Vagina (tissue), 2 donors: ENCODE measurements around the gene CDC45.

Experiments used
- CTCF ChIP-seq, 3 experiments: fragments of 450-650 bp in 2 of 3; fragments of 200-600 bp in 1 of 3; sonication (generic) in 1 of 3; IDR thresholded peaks; one replicate each; pipeline ENCODE4 v1.5.1; 2017 to 2019; ENCODE audit warnings: antibody characterized with exemption in 3 of 3, mild to moderate bottlenecking in 2 of 3, moderate library complexity in 2 of 3
- POLR2A ChIP-seq, 2 donors: fragments of 450-650 bp; IDR thresholded peaks; one replicate each; pipeline ENCODE4 v1.6.1; 2017; ENCODE audit warnings: antibody characterized with exemption in 2 of 2, mild to moderate bottlenecking in 2 of 2, moderate library complexity in 2 of 2
- POLR2AphosphoS5 ChIP-seq, 2 donors: sonication (generic); formaldehyde crosslinking; IDR thresholded peaks; one replicate each; pipeline ENCODE4 v1.9.0; 2017; ENCODE audit warnings: antibody characterized with exemption in 2 of 2, mild to moderate bottlenecking in 2 of 2, low read depth in 1 of 2; ENCODE audit not compliant: insufficient read depth in 1 of 2

DNA sequence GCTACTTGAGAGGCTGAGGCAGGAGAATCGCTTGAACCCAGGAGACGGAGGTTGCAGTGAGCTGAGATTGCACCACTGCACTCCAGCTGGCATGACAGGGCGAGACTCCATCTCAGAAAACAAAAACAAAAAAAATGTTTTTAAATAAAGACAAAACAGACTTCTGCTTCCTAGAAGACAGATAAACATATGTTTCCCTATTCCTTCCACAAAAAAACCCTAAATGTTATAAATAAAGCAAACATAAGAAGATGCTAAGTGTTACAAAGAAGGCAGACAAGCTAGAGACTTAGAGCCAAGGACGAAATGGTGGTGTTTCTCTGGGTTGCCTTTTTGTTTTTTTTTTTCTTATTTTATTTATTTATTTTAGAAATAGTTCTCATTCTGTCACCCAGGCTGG lies 50.1 kb downstream of the CDC45 start:
- no peak for TF ChIP-seq CTCF (IDR thresholded peaks at IDR 0.05)
- no peak for TF ChIP-seq POLR2AphosphoS5 (IDR thresholded peaks at IDR 0.05; ENCODE audit: insufficient read depth in 1 of 2, low read depth in 1 of 2)
- no peak for TF ChIP-seq POLR2A (IDR thresholded peaks at IDR 0.05)
